HG02870 (cell line): Measurements from ENCODE around the gene LDB2.

Experiments
- ATAC-seq: cut with Tn5 transposase; IDR thresholded peaks from one replicate; pipeline ENCODE4 v1.9.1; 2021; ENCODE audit warnings: mild to moderate bottlenecking, moderate library complexity; ENCODE audit not compliant: unreplicated experiment

LDB2 gene

DNA sequence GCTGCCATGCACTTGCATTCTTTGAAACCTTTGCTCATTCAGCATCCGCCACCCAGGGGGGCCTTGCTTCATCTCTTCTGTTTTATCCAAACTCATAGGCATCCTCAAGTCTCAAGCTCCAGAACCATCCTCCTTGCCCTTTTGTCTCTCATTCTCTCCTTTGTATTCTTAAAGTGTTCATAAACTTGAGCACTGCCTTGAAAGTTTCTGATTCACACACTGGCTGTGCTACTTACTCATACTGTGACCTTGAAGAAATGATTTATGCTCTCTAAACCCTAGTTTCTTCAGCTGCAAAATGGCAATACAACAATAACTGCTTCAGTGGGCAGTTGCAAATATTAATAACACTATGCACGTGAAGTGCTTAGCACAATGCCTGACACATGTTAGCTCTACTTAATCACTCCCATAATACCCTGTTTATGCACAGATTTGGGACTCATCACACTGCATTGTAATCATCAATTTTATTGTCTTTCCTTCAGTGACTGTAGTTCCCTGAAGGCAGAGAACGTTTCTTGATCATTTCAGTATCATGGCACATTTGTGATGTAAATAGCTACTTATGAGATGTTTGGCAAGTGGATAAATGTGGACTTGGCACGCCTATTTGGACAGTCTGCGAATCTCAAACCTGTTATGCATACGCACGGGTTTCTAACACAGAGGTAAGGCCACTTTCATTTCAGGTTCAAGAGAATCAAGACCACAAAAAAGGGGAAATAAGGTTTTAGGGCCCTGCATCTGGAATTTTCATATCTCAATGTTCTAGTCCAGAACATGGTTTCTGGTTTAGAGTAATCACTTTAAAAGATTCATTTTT, 291.0 kb downstream of the LDB2 start:
- ATAC-seq, result no peak

DNA sequence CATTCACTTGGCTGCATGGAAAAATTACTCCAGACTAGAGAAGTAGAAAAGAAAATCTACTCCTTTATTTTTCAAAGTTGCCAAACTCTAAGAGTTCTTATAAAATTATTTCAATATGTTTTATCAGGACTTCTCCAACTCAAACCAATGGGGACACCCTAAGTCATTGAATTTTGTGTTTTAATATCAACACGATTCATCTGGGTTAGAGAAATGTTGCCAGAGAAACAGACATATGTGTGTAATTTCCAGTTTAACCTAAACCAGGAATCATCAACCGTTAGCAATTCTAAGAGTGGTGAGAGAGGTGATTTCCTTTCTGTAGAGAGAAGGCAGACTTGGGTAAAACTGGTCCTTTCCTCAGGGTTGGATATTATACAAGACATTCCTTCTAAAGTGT, 291.8 kb downstream of the LDB2 start:
- no peak for ATAC-seq

DNA sequence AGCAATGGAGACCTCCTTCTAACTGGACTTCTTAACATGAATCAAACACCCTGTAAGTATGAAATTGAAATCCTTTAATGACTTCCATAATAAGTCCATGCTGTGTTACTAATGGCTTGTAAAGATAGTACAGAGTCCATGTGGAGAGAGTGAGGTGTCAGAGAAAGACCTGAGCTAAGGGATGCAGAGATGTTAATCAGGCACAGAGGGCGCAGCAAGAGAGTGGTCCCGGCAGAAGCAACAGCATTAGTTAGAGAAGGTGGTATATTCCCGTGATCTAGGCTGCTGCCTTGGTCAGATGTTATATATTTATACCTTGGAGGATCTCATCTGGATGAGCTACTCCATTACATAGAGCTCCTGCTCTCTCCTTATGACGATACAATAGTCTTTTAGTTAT, 295.3 kb downstream of the LDB2 start:
- no peak for ATAC-seq

DNA sequence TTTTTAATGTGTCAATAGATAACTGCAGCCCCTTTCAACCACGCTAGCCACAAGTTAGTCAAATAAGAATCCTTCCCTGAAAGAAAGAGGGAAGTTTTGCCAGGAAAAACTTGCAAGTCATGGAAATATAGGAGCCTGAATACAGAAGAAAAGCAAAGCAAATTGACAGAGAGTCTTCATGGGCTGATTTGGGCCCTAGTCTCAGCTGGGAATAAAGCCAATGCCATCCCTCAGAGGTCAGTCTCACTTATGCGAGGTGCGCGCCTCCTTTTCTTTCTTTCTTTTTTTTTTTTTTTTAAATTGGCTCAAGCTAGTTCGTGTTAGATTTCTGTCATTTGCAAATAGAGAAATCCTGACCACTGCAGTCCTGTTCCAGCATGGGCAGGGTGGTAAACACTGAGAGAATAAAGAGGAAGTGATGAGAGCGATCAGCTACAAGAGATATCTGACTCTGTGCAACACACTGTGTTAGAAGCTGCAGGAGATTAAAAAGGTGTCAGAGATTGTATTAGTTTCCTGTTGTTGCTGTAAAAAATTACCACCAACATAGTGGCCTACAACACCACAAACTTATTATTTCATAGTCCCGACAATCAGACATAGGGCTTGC, 299.7 kb downstream of the LDB2 start:
- ATAC-seq, result no peak

DNA sequence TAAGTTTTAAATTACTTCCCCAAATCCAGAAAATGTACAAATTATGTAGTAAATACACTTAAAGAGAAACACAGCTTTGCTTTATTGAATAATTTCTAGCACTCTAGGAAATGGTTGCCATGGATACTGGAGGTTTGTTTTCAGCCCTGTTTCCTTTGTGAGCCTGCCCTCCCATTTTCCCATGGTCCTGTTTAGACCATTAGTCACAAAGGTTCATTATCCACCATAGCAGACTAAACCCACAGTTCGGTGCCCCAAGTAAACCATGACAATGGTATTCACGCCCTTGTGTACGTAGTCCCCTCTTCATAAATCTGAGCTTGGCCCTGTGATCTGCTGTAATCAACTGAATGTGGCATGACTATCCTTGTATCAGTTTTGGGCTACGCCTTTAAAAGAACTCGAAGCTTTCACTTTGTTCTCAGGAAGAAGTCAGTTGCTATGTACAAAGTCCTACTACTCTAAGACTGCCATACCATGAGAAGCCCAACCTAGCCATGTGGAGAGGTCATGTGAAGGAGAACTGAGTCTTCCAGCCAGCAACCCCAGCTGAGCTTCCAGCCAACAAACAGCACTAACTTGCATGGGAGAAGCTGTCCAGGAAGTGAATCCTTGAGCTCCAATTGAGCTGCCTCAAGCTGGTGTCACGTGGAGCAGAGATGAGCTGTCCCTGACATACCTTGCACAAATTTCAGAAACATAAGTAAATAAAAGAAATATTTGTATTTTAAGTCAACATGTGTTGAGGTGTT, 300.4 kb downstream of the LDB2 start:
- ATAC-seq, result no peak

DNA sequence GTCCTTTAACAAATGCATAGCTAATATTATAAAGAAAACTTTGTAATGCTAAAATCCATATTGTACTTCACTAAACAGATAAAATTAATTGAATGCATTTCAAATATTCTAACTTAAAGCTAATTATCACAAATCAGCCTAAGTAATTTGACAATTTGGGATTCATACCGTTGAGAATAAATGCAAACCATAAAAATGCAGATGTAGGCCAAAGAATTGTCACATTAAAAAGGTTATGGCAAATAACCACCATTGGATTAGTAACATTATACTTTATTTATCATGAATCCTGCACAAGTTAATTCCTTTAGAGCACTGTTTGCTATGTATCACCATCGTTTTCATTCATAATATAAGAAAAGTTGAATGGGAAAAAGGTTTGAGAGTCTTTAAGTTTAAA, 301.0 kb downstream of the LDB2 start:
- no peak for ATAC-seq

DNA sequence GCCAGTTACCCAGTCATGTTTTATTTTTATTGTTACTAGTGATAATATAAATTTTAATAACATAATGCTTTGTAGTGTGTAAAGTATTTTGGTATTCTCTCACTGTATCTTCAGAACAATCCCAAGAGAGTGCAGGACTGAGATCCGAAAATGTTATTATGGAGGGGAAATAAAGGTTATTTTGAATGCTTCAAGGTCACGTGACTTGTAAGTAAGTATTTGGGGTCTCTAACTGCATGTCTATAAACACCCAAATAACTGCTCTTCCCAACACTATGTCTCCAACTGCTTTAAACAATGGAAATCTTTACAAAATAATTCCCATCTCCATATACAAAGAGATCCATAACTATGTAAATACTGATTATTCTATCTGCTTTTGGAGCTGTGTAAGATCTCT, 302.2 kb downstream of the LDB2 start:
- no peak for ATAC-seq

DNA sequence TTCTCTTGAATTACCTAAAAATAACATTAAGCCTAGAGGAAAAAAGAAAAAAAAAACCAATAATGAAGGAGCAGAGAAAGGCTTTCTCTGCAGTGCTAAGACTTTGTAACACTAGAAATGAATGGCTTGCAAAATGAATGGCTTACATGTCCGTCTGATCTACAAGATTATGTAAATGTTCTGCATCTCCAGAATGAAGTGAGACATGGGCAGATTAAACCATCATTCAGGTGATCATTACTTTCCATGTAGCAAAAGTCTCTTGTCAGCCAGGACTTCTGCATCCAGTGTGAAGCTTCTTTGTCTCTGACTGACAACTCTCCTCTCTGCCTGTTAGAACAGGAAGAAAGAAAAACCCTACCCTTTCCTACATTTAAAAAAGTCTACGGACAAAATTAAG, 304.3 kb downstream of the LDB2 start:
- no peak for ATAC-seq

DNA sequence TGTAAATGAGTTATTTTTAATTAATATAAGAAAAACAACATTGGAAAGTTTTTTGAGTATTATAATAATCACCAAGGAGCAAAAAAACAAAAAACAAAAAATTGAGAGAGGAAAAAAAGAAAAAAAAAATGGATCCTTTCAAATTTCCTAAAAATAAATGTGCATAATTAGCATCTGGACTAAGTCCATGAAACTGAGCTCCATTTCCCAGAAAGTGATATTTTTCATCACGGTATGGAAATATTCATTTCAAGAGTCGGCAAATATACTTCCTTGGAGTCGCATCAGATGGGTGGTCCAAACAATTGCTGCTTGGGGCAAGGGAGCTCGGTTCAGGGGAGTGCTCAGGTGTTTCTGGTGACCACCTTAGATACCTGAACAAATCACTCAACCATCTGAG, 305.1 kb downstream of the LDB2 start:
- no peak for ATAC-seq

DNA sequence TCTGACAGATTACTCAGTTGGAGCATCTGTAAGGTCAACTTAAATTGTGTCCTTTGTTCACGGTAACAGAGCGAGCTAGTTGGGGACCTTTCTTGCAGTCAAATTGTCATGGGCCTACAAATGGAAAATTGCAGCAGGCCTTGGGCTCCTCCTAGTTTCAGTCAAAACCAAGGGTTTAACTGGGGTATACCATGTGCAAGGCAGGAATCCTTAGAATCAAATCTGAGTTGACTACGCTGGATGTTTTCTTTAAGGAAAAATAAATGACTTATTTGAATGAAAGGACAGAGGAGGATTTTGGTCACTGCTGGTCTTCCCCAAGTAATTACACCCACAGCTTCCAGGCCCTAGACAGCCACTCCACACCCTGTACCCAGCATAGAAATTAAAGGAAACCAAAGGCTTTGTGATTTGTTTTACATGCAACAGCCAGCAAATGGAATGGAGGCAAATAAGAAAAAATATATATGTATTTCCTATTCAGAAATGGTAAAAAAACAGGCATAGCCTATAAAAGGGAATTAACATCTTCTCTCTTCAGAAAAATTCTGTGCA, 307.1 kb downstream of the LDB2 start:
- ATAC-seq, result no peak

DNA sequence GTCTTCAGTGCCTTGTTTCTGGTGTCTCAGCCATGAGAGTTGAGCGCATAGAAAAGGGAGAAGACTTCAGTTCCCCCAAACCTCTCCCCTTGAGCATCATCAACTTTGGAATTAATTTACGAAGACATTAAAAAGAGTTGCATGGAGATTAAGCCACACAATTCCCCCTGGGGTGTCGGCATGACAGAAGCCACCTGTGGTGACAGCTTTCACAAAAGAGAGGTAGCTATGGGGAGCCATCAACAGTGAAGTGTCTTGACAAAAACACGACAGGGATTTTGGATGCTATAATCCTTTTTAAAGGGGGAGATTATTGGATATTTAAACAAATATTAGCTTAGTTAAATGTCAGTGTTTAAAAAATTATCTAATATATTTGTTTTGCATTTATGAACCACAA, 307.6 kb downstream of the LDB2 start:
- no peak for ATAC-seq

DNA sequence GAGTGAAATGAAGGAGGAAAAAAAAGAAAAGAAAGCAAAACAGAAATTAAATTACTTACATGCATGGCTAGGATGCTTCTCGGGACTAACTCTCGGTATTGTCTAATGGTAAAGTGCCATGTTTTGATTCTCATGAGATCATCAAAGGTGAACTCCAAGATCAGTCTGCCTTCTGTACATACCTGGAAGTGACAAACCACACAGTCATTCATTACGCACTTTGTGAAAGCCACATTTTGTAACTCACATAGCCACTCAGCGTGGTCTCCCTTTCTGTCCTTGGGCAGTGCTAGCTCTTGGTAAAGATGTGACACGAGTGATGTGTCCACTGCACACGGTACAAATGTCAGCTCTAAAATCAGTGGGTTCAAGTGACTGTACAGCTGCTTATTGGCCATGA, 309.8 kb downstream of the LDB2 start:
- no peak for ATAC-seq

DNA sequence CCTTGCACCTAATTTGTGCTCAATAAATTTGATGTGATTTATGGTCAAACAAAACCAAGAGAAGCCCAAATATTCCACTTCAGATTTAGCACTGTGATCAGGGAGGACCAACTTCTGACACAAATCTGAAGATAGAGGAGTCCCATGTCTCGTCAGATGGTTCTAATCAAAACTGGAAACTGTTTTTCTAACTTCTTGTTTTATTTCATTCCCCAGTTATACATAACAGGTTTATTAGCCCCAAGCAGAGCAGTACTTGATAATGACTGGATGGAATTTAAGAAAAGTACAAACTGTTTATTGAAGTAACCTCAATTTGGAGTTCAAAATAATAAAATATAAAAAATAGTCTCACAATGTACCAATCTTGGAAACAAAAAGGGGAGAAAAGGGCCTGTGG, 310.3 kb downstream of the LDB2 start:
- no peak for ATAC-seq

DNA sequence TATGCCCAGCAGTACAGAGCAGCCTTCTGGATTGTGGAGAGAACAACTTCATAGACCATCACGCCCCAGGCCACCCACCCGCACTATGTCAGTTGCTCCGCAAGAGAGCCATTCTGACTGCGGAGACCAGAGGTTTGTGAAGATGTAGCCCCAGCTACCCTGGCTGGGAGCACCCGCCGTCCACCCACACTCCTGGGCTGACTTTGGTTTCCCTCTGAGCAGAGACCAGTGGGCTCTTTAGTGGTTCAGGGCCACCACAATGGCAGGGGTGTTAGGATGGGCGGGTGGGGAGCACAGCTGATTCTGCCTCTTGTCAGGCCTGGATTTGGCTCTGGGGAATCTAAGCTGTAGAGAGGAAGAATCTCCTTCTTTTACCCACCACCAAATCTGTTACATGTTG, 313.4 kb downstream of the LDB2 start:
- ATAC-seq, result no peak

DNA sequence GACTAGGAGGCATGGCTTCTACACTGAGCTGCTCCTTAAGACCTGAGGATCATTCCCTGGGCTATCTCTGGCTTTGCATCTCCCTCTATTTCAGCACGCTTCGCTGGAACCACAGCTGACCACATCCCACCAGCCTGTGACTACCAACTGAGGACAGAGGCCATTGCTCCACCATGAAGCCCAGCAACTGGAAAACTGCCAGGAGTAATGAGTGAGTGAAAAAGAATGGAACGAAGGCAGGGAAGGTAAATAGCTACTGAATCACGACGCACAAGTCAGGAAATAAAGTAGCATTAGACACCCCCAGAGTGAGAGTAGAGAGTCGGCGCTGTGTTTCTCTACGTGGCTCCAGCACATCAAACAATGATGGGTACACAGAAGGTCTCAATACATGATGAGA, 314.7 kb downstream of the LDB2 start:
- ATAC-seq, result no peak

DNA sequence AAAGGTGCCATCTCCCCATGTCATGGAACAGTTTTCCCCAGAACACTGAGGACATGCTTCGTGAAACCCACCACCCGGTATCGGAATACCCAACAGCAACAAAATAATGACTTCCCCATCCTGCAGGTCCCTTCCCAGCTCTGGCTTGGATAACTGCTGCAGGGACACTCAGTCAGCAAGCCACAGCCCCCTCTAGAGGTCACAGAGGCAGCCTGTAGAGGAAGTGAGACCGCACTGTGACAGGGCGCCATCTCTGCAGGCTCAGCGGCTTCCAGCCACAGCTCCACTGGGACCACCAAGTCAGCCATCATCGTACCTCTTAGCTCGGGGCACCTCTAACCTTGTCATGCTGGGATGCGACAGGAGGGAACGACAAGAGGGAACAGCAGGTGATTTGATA, 315.9 kb downstream of the LDB2 start:
- ATAC-seq, result no peak

DNA sequence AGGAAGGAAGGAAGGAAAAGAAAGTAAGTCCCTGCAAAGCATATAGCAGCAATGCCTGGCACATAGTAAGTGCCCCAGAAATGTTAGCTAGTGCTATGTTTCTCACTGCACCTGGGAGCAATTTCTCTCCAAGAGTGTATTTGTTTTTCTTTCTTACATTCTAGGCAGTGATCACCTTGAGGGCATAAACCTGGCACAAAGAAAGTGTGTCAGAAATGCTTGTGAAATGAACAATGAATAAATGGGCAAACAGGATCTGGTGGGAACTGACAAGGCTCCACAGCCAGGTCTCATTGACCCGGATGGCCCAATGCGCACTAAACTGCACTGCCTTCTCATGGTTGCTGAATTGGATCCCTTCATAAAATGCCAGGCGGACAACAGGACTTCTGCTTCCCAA, 316.4 kb downstream of the LDB2 start:
- no peak for ATAC-seq

DNA sequence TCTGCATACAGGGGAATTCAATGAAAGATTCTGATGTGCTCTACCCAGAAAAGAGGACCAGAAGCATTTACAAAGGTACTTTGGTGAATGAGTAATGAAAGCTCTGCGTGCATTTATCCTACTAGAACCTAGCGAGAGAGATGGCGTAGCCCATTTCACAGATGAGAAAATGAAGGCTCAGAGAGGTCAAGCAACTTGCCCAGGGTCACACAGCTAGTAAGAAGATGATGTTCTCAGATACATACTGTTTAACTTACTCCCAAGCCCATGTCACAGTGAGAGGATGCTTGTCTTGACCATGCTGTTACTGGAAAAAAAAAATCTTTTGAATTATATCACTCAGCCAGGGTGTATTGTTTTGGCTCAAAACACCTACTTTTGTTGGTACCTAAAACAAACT, 317.3 kb downstream of the LDB2 start:
- no peak for ATAC-seq

DNA sequence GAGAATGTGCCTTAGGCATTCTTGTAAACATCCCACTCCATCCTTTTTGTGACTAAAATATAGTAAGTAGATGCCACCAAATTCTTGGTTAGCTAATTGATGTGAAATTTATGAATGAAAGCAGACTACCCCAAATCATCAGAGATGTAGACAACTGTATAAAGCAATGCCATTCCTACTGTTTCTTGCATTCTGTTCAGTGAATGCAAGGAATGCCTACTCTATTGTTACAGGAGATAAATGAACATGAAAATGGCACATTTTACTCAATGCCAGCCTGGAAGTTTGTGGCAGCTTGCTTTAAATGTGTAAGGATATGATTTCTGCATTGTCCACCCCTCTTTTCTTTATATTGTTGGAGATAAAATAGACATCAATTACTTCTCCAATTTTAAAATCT, 317.9 kb downstream of the LDB2 start:
- ATAC-seq, result no peak

DNA sequence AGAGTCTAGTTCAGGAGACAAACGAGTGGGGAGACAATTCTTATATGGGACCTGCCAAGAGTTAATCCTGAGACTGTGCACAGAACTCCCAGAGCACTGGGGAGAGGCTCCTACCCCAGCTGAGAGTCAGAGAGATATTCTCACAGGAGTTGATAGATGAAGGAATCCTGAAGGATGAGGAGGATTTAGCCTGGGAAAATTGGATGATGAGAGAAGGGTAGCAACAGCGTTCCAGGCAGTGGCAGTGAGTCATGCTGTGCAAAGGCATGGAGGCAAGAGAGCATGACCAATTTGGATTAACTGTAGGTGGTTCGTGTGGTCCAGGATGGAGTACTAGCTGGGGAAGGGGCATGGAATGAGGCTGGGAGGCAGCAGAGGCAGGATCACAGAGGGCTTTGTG, 318.6 kb downstream of the LDB2 start:
- no peak for ATAC-seq

DNA sequence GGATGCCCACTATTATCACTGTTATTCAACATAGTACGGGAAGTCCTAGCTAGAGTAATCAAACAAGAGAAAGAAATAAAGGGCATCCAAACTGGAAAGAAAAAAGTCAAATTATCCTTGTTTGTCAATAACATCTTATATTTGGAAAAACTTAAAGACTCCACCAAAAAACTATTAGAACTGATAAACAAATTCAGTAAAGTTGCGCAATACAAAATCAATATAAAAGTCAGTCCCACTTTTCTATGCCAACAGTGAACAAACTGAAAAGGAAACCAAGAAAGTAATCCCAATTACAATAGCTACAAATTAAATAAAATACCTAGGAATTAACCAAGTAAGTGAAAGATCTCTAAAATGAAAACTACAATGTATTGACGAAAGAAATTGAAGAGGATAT, 321.3 kb downstream of the LDB2 start:
- ATAC-seq, result no peak

DNA sequence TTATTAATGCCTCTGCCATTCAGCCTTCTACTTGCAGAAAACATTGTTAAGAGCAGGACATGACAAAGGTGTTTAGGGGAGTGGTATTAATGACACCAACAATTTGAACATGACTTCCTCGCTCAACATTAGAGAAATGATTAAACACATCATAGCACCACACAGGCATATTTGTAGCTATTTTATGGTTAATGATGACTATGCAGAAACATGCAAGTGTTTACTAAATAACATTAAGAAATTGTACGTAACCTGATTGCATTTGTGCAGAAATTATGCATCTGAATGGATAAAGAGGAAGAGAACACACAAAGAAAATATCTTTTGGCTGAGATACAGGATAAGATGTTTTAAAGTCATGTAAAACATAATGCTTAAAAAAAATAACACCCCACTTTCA, 323.5 kb downstream of the LDB2 start:
- no peak for ATAC-seq
